ENCODE measurements around the gene DST. TPM values are rescaled to one million over a fixed set of nuclear protein-coding genes. Genes with fewer than 3 reads are reported as not detected.
A peak's percentile ranks its signal among the peaks of the same experiment; 100 is the strongest.

DST gene
- total RNA-seq, 4 donors from 2014 or later, result 114 to 219 (median 204) TPM

GRCh38 chr6:56595490-56596122 is 47.1 kb downstream of the DST start:
- Histone ChIP-seq H3K27me3 (no peaks in the 10 kb centered on the region), H3K4me3 (no peak overlapping the region), H3K9me3 (no peaks in the 10 kb centered on the region), H3K36me3 (peaks cover 3 to 82% of the 10 kb centered on the region in 2 donors), H3K27ac (no peak overlapping the region), H3K4me1 (no peaks in the 10 kb centered on the region)
- TF ChIP-seq CTCF (IDR thresholded peaks at IDR 0.05 in 4 of 5, conservative IDR thresholded peaks at IDR 0.05 in 1 of 5), result peak in 4 of 5 experiments; percentile 22 to 62 (median 47)
- no peak for TF ChIP-seq POLR2A (IDR thresholded peaks at IDR 0.05)
- in situ Hi-C loops (cut with MboI; ENCODE audit: low sequenced_read_pairs in 4 of 4), result loop anchor here in 1 of 4 donors (10.0 kb wide), 1 partner anchor 231 kb away; no protein-coding TSS in a partner anchor
- DNase-seq, result no peak
- no peak for ATAC-seq
- intact Hi-C loops (cut with DNase I; ENCODE audit: low total_unique reads), result loop anchor here (1.0 kb wide), 1 partner anchor 236 kb away; no protein-coding TSS in a partner anchor

GRCh38 chr6:56594699-56595098 is 48.0 kb downstream of the DST start:
- peaks cover 3 to 81% of the 10 kb centered on the region in 2 donors for H3K36me3 ChIP-seq
- no peaks in the 10 kb centered on the region for H3K27me3 ChIP-seq
- intact Hi-C loops (cut with DNase I; ENCODE audit: low total_unique reads), result loop anchor here (1.0 to 5.0 kb wide), 2 partner anchors 37 to 235 kb away; no protein-coding TSS in a partner anchor
- no peak overlapping the region for H3K4me3 ChIP-seq
- H3K9me3 ChIP-seq, result no peaks in the 10 kb centered on the region
- in situ Hi-C loops (cut with MboI; ENCODE audit: low sequenced_read_pairs in 4 of 4), result loop anchor here (5.0 to 10.0 kb wide), 3 partner anchors 230 to 237 kb away; no protein-coding TSS in a partner anchor
- no peak overlapping the region for H3K27ac ChIP-seq
- no peak for TF ChIP-seq CTCF (IDR thresholded peaks at IDR 0.05 in 4 of 5, conservative IDR thresholded peaks at IDR 0.05 in 1 of 5)
- no peak for TF ChIP-seq POLR2A (IDR thresholded peaks at IDR 0.05)
- H3K4me1 ChIP-seq, result no peaks in the 10 kb centered on the region
- DNase-seq (no peak), ATAC-seq (no peak)

GRCh38 chr6:56593801-56594318 is 48.8 kb downstream of the DST start:
- DNase-seq (no peak), ATAC-seq (peak in 1 of 2 donors; percentile 16)
- H3K27me3 ChIP-seq, result no peaks in the 10 kb centered on the region
- no peaks in the 10 kb centered on the region for H3K4me1 ChIP-seq
- no peak overlapping the region for H3K4me3 ChIP-seq
- in situ Hi-C loops (cut with MboI; ENCODE audit: low sequenced_read_pairs in 4 of 4) (loop anchor here (5.0 to 10.0 kb wide), 3 partner anchors 229 to 237 kb away; no protein-coding TSS in a partner anchor), intact Hi-C loops (cut with DNase I; ENCODE audit: low total_unique reads) (loop anchor here (5.0 kb wide), 1 partner anchor 37 kb away; no protein-coding TSS in a partner anchor)
- H3K9me3 ChIP-seq, result no peaks in the 10 kb centered on the region
- H3K36me3 ChIP-seq, result peaks cover 3 to 80% of the 10 kb centered on the region in 2 donors
- no peak overlapping the region for H3K27ac ChIP-seq
- TF ChIP-seq CTCF (IDR thresholded peaks at IDR 0.05 in 4 of 5, conservative IDR thresholded peaks at IDR 0.05 in 1 of 5) (no peak), POLR2A (IDR thresholded peaks at IDR 0.05) (no peak)

GRCh38 chr6:56582236-56582635 is 60.5 kb downstream of the DST start:
- TF ChIP-seq CTCF (IDR thresholded peaks at IDR 0.05 in 4 of 5, conservative IDR thresholded peaks at IDR 0.05 in 1 of 5) (no peak), POLR2A (IDR thresholded peaks at IDR 0.05) (no peak)
- DNase-seq, result no peak
- intact Hi-C loops (cut with DNase I; ENCODE audit: low total_unique reads), result no loop called here
- Histone ChIP-seq H3K36me3 (peaks cover 0 to 6% of the 10 kb centered on the region in 2 donors), H3K4me3 (no peak overlapping the region), H3K27ac (no peak overlapping the region), H3K9me3 (no peaks in the 10 kb centered on the region), H3K4me1 (no peaks in the 10 kb centered on the region), H3K27me3 (no peaks in the 10 kb centered on the region)
- no peak for ATAC-seq
- in situ Hi-C loops (cut with MboI; ENCODE audit: low sequenced_read_pairs in 4 of 4), result no loop called here

Data from gastrocnemius medialis (tissue), 4 donors.